ENCODE results near the gene NKTR.
A peak's percentile ranks its signal among the peaks of the same experiment; 100 is the strongest.

NKTR gene

GRCh38 chr3:42653303-42653559 is 52.7 kb downstream of the NKTR start:
- no peaks in the 10 kb centered on the region for H3K27me3 ChIP-seq (ENCODE audit: control insufficient read depth, insufficient read depth, low read length)
- no peaks in the 10 kb centered on the region for H3K36me3 ChIP-seq (ENCODE audit: control insufficient read depth, insufficient read depth, low read length)
- no peak overlapping the region for H3K9ac ChIP-seq (ENCODE audit: low read depth, low read length)
- H3K4me3 ChIP-seq (ENCODE audit: low read depth, low read length): peak overlapping the region; percentile 49
- H3K4me1 ChIP-seq (ENCODE audit: control insufficient read depth, insufficient read depth, low read length): peaks cover 12% of the 10 kb centered on the region
- no peaks in the 10 kb centered on the region for H3K9me3 ChIP-seq (ENCODE audit: control insufficient read depth, insufficient read depth, low read length)

GRCh38 chr3:42653560-42654330 is 53.3 kb downstream of the NKTR start, which contains the start of gene ZBTB47:
TSS of gene ZBTB47 (plus strand) at chr3:42653697. CDS start at chr3:42658356, 4,659 bp downstream.
- H3K4me1 ChIP-seq (ENCODE audit: control insufficient read depth, insufficient read depth, low read length): peaks cover 12% of the 10 kb centered on the region
- H3K9ac ChIP-seq (ENCODE audit: low read depth, low read length): peak within 1 kb of the TSS; percentile 24
- peak within 1 kb of the TSS; percentile 53 for H3K4me3 ChIP-seq (ENCODE audit: low read depth, low read length)
- no peaks in the 10 kb centered on the region for H3K36me3 ChIP-seq (ENCODE audit: control insufficient read depth, insufficient read depth, low read length)
- no peaks in the 10 kb centered on the region for H3K27me3 ChIP-seq (ENCODE audit: control insufficient read depth, insufficient read depth, low read length)
- no peaks in the 10 kb centered on the region for H3K9me3 ChIP-seq (ENCODE audit: control insufficient read depth, insufficient read depth, low read length)

GRCh38 chr3:42654331-42655201 is 54.1 kb downstream of the NKTR start:
- Histone ChIP-seq H3K36me3 (ENCODE audit: control insufficient read depth, insufficient read depth, low read length) (no peaks in the 10 kb centered on the region), H3K4me1 (ENCODE audit: control insufficient read depth, insufficient read depth, low read length) (peaks cover 12% of the 10 kb centered on the region), H3K27me3 (ENCODE audit: control insufficient read depth, insufficient read depth, low read length) (no peaks in the 10 kb centered on the region), H3K4me3 (ENCODE audit: low read depth, low read length) (peak overlapping the region; percentile 53), H3K9ac (ENCODE audit: low read depth, low read length) (no peak overlapping the region), H3K9me3 (ENCODE audit: control insufficient read depth, insufficient read depth, low read length) (no peaks in the 10 kb centered on the region)

GRCh38 chr3:42655331-42655888 is 54.9 kb downstream of the NKTR start:
- H3K9me3 ChIP-seq (ENCODE audit: control insufficient read depth, insufficient read depth, low read length): no peaks in the 10 kb centered on the region
- no peaks in the 10 kb centered on the region for H3K36me3 ChIP-seq (ENCODE audit: control insufficient read depth, insufficient read depth, low read length)
- peak overlapping the region; percentile 53 for H3K4me3 ChIP-seq (ENCODE audit: low read depth, low read length)
- H3K4me1 ChIP-seq (ENCODE audit: control insufficient read depth, insufficient read depth, low read length): peaks cover 12% of the 10 kb centered on the region
- H3K27me3 ChIP-seq (ENCODE audit: control insufficient read depth, insufficient read depth, low read length): no peaks in the 10 kb centered on the region
- no peak overlapping the region for H3K9ac ChIP-seq (ENCODE audit: low read depth, low read length)

GRCh38 chr3:42655980-42656679 is 55.6 kb downstream of the NKTR start:
- H3K4me3 ChIP-seq (ENCODE audit: low read depth, low read length): no peak overlapping the region
- no peaks in the 10 kb centered on the region for H3K27me3 ChIP-seq (ENCODE audit: control insufficient read depth, insufficient read depth, low read length)
- no peaks in the 10 kb centered on the region for H3K36me3 ChIP-seq (ENCODE audit: control insufficient read depth, insufficient read depth, low read length)
- peaks cover 12% of the 10 kb centered on the region for H3K4me1 ChIP-seq (ENCODE audit: control insufficient read depth, insufficient read depth, low read length)
- H3K9ac ChIP-seq (ENCODE audit: low read depth, low read length): no peak overlapping the region
- H3K9me3 ChIP-seq (ENCODE audit: control insufficient read depth, insufficient read depth, low read length): no peaks in the 10 kb centered on the region

- no peaks in the 10 kb centered on the region for H3K9me3 ChIP-seq (ENCODE audit: control insufficient read depth, insufficient read depth, low read length)
- H3K4me1 ChIP-seq (ENCODE audit: control insufficient read depth, insufficient read depth, low read length): peaks cover 11% of the 10 kb centered on the region
- no peaks in the 10 kb centered on the region for H3K27me3 ChIP-seq (ENCODE audit: control insufficient read depth, insufficient read depth, low read length)
- peak overlapping the region; percentile 24 for H3K9ac ChIP-seq (ENCODE audit: low read depth, low read length)
- H3K36me3 ChIP-seq (ENCODE audit: control insufficient read depth, insufficient read depth, low read length): no peaks in the 10 kb centered on the region
- no peak overlapping the region for H3K4me3 ChIP-seq (ENCODE audit: low read depth, low read length)
Measured at GRCh38 chr3:42656680-42657610, 56.5 kb downstream of the NKTR start.

GRCh38 chr3:42657675-42658074 is 57.2 kb downstream of the NKTR start:
- H3K4me1 ChIP-seq (ENCODE audit: control insufficient read depth, insufficient read depth, low read length): peaks cover 10% of the 10 kb centered on the region
- H3K9me3 ChIP-seq (ENCODE audit: control insufficient read depth, insufficient read depth, low read length): no peaks in the 10 kb centered on the region
- H3K36me3 ChIP-seq (ENCODE audit: control insufficient read depth, insufficient read depth, low read length): no peaks in the 10 kb centered on the region
- H3K27me3 ChIP-seq (ENCODE audit: control insufficient read depth, insufficient read depth, low read length): no peaks in the 10 kb centered on the region
- peak overlapping the region; percentile 24 for H3K9ac ChIP-seq (ENCODE audit: low read depth, low read length)
- H3K4me3 ChIP-seq (ENCODE audit: low read depth, low read length): no peak overlapping the region

GRCh38 chr3:42658091-42658770 is 57.7 kb downstream of the NKTR start:
- Histone ChIP-seq H3K4me1 (ENCODE audit: control insufficient read depth, insufficient read depth, low read length) (peaks cover 6% of the 10 kb centered on the region), H3K9ac (ENCODE audit: low read depth, low read length) (no peak overlapping the region), H3K27me3 (ENCODE audit: control insufficient read depth, insufficient read depth, low read length) (no peaks in the 10 kb centered on the region), H3K9me3 (ENCODE audit: control insufficient read depth, insufficient read depth, low read length) (no peaks in the 10 kb centered on the region), H3K4me3 (ENCODE audit: low read depth, low read length) (no peak overlapping the region), H3K36me3 (ENCODE audit: control insufficient read depth, insufficient read depth, low read length) (no peaks in the 10 kb centered on the region)

GRCh38 chr3:42658771-42659390 is 58.4 kb downstream of the NKTR start:
- Histone ChIP-seq H3K27me3 (ENCODE audit: control insufficient read depth, insufficient read depth, low read length) (no peaks in the 10 kb centered on the region), H3K9me3 (ENCODE audit: control insufficient read depth, insufficient read depth, low read length) (no peaks in the 10 kb centered on the region), H3K4me3 (ENCODE audit: low read depth, low read length) (no peak overlapping the region), H3K36me3 (ENCODE audit: control insufficient read depth, insufficient read depth, low read length) (no peaks in the 10 kb centered on the region), H3K9ac (ENCODE audit: low read depth, low read length) (no peak overlapping the region), H3K4me1 (ENCODE audit: control insufficient read depth, insufficient read depth, low read length) (peaks cover 4% of the 10 kb centered on the region)

- Histone ChIP-seq H3K4me1 (ENCODE audit: control insufficient read depth, insufficient read depth, low read length) (peaks cover 4% of the 10 kb centered on the region), H3K9ac (ENCODE audit: low read depth, low read length) (no peak overlapping the region), H3K36me3 (ENCODE audit: control insufficient read depth, insufficient read depth, low read length) (no peaks in the 10 kb centered on the region), H3K4me3 (ENCODE audit: low read depth, low read length) (no peak overlapping the region), H3K9me3 (ENCODE audit: control insufficient read depth, insufficient read depth, low read length) (no peaks in the 10 kb centered on the region), H3K27me3 (ENCODE audit: control insufficient read depth, insufficient read depth, low read length) (no peaks in the 10 kb centered on the region)
Measured at GRCh38 chr3:42659451-42660130, 59.1 kb downstream of the NKTR start.
